HG03469 (cell line): ENCODE measurements around the gene SMIM21.

ENCODE experiments used
- ATAC-seq: cut with Tn5 transposase; IDR thresholded peaks from one replicate; pipeline ENCODE4 v1.9.1; 2021; ENCODE audit warnings: mild to moderate bottlenecking, moderate library complexity, moderate number of reproducible peaks; ENCODE audit not compliant: unreplicated experiment

Gene SMIM21

GRCh38 chr18:75378376-75379315, 48.9 kb downstream of the SMIM21 start:
- ATAC-seq, result no peak

GRCh38 chr18:75377926-75378325, 49.6 kb downstream of the SMIM21 start:
- ATAC-seq, result no peak

DNA sequence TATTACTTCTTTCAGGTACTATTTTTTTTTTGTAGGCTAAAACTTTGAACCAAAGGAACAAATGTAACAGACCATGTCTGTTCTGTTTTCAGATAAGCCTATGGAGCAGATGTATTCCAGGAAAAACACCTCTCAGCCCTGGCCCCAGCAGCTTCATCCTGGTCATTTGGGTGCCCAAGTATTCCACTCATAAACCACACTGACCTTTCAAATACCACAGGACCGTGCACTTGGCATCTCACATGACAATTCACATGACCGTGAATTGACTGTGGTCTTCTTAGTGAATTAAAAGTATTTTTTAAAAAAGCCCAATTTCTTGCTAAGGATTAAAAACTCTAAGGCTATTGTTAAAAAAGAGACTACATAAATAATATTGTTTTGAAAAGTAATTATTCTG, 50.2 kb downstream of the SMIM21 start:
- ATAC-seq, result no peak

GRCh38 chr18:75376004-75376403, 51.5 kb downstream of the SMIM21 start:
- ATAC-seq, result no peak

DNA sequence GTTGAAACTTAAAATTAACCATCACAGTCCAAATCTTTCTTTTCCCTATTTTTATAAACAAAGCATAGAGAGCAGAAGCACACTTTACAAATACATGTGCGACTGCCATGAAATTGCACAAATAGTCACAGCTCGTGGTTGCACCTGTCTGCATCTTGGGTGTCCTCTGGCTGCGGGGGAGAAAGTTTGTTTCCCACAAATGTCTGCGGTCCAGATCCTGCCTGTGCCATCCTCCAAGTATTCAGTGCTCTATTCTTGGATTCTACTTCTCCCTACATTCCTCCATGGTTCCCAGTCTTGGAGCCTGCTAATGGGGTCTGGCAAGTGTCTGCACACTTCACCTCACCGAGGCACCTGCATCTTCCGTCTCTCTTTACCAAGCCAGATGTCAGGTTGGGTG, 52.2 kb downstream of the SMIM21 start:
- ATAC-seq, result no peak

DNA sequence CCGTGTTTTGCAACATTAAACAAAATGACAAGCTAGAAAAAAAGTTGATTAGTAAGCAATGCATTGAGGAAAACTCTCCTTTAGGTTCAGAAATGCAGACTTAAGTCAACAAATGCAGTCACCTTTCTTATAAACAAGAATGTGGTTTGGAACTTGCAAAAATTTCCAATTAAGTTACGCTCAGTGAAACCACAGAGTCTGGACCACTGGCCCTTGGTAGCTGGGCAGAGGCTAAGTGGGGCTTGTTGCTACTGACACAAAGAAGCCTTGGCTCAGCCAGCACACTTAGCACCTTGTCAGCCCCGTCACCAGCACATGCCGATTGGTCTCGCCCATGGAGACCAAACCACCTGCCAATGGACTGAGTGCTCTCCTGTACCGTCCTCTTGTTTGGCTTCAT, 53.0 kb downstream of the SMIM21 start:
- ATAC-seq, result no peak

DNA sequence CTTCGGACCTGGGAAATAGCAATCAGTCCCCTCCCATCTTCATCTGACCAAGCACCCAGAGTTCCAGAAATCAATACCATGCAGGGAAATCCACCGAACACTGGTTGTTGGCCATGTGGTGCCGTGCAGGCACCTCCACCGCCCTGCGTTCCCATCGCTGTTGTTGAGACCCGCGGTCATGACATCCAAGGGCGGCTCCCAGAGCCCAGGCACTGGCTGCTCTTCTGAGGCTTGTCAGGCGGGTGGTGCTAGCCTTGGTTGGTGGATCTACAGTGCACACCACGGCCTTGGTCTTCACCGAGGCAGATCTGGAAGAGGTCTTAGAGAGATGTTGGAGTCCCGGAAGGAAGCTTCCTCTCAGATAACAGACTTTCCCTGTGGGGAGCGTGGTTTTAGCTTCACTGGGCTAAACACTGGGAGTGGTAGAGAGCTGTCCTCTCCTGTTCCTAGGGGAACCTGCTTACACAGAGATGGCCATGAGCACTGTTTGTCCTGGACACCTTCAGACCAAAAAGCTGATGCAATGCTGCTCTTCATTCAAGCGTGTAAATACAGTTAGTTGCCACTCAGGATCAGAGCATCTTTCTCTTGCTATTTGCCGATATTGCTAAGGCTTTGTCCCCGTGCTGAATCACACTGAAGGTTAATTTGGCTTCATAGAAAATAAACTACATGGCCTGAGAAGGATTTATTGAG, 58.3 kb downstream of the SMIM21 start:
- no peak for ATAC-seq

GRCh38 chr18:75365837-75366236, 61.7 kb downstream of the SMIM21 start:
- no peak for ATAC-seq

DNA sequence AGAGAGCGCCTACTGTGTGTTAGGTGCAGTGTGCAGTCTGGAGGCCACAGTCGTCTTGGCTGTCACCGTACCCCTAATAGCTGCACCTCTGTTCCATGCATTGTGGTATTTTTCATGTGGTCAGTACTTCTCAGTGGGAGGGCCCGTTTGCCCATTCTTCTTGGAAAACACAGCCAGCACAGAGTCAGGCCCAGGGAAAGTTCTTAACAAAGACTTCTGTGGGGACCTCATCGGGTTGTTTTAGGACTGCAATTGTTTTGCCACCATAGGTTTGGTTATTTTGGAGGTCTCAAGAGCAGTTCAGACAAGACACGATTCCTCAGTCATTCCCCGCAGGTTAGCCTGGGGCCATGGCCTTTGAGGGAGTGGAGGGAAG, 62.3 kb downstream of the SMIM21 start:
- no peak for ATAC-seq

GRCh38 chr18:75364512-75365253, 62.8 kb downstream of the SMIM21 start:
- no peak for ATAC-seq

- ATAC-seq, result no peak
Observed at GRCh38 chr18:75363446-75364225, 63.9 kb downstream of the SMIM21 start.

- no peak for ATAC-seq
Observed at GRCh38 chr18:75362435-75362834, 65.1 kb downstream of the SMIM21 start.

GRCh38 chr18:75360941-75361340, 66.6 kb downstream of the SMIM21 start:
- no peak for ATAC-seq

- no peak for ATAC-seq
Observed at GRCh38 chr18:75360215-75360614, 67.3 kb downstream of the SMIM21 start.
